Globus pallidus (tissue), 1 donor: Measurements from ENCODE around the gene ADCY7.

Experiments
- DNase-seq: peaks from one replicate; pipeline ENCODE4 v3.0.0-alpha.2; 2015; ENCODE audit warnings: low spot score

Gene ADCY7

GRCh38 chr16:50267651-50268050 lies 1.3 kb downstream of the ADCY7 start:
- DNase-seq: no peak

- DNase-seq: no peak
Measured at GRCh38 chr16:50268352-50268751, 2.0 kb downstream of the ADCY7 start.

GRCh38 chr16:50269061-50269705 lies 2.8 kb downstream of the ADCY7 start:
- DNase-seq: no peak

- DNase-seq: no peak
Measured at GRCh38 chr16:50269769-50270509, 3.6 kb downstream of the ADCY7 start.

- no peak for DNase-seq
Measured at GRCh38 chr16:50270510-50271147, 4.3 kb downstream of the ADCY7 start.

GRCh38 chr16:50271148-50272041 lies 5.0 kb downstream of the ADCY7 start:
- DNase-seq: no peak

GRCh38 chr16:50272111-50272571 lies 5.8 kb downstream of the ADCY7 start:
- DNase-seq: no peak

- no peak for DNase-seq
Measured at GRCh38 chr16:50272687-50273381, 6.5 kb downstream of the ADCY7 start.

GRCh38 chr16:50273382-50273690 lies 7.0 kb downstream of the ADCY7 start:
- DNase-seq: no peak

- no peak for DNase-seq
Measured at GRCh38 chr16:50273888-50274325, 7.6 kb downstream of the ADCY7 start.

GRCh38 chr16:50274326-50275097 lies 8.2 kb downstream of the ADCY7 start:
- no peak for DNase-seq

- DNase-seq: no peak
Measured at GRCh38 chr16:50275098-50275415, 8.7 kb downstream of the ADCY7 start.

- DNase-seq: no peak
Measured at GRCh38 chr16:50275428-50276325, 9.3 kb downstream of the ADCY7 start.

GRCh38 chr16:50276326-50276640 lies 9.9 kb downstream of the ADCY7 start:
- DNase-seq: no peak

GRCh38 chr16:50276801-50277555 lies 10.6 kb downstream of the ADCY7 start:
- DNase-seq: no peak

GRCh38 chr16:50278251-50278650 lies 11.9 kb downstream of the ADCY7 start:
- no peak for DNase-seq

- no peak for DNase-seq
Measured at GRCh38 chr16:50279504-50279865, 13.1 kb downstream of the ADCY7 start.

GRCh38 chr16:50280932-50281331 lies 14.6 kb downstream of the ADCY7 start:
- DNase-seq: no peak

- DNase-seq: no peak
Measured at GRCh38 chr16:50281391-50282009, 15.1 kb downstream of the ADCY7 start.
